ENCODE data around the gene DOC2A. TPM values are rescaled to one million over a fixed set of nuclear protein-coding genes. Genes with fewer than 3 reads are reported as not detected.

The DOC2A gene
- total and polyA plus RNA-seq, 2 of the 4 experiments (the other 2 are of a cell fraction): under 0.01 to 0.48 TPM

- intact Hi-C loops (cut with micrococcal nuclease): no loop called here
- Histone ChIP-seq H3K36me3 (ENCODE audit: control insufficient read depth, insufficient read depth, low read length) (peaks cover 80% of the 10 kb centered on the region), H3K18ac (ENCODE audit: low read depth, low read length) (no peak overlapping the region), H3K23ac (ENCODE audit: low read depth, low read length) (no peak overlapping the region), H3K4me1 (ENCODE audit: control insufficient read depth, insufficient read depth, low read length) (no peaks in the 10 kb centered on the region), H3K9me3 (ENCODE audit: control insufficient read depth, insufficient read depth, low read length) (no peaks in the 10 kb centered on the region), H3K14ac (replicated peaks; ENCODE audit: low read depth, low read length) (no peak overlapping the region), H4K8ac (ENCODE audit: low read depth in 2 of 2, low read length in 2 of 2) (no peak overlapping the region), H3K27me3 (ENCODE audit: control insufficient read depth, insufficient read depth, low read length) (no peaks in the 10 kb centered on the region), H4K91ac (ENCODE audit: insufficient read depth, low read depth, low read length) (no peak overlapping the region), H3K4me3 (ENCODE audit: insufficient read depth, low read depth, low read length) (no peak overlapping the region), H3K79me1 (ENCODE audit: low read depth in 1 of 2, low read length in 2 of 2) (peaks cover 5 to 11% of the 10 kb centered on the region in 2 experiments; a peak in 2 of 4 replicates), H3K9ac (ENCODE audit: low read depth, low read length) (no peak overlapping the region), H2AFZ (replicated peaks; ENCODE audit: low read length, poor library complexity) (no peak overlapping the region), H2BK15ac (ENCODE audit: low read depth, low read length) (no peak overlapping the region), H3K4me2 (ENCODE audit: low read depth, low read length) (no peak overlapping the region), H3K4ac (ENCODE audit: low read depth, low read length) (no peak overlapping the region), H2AK9ac (replicated peaks; ENCODE audit: low read depth, low read length, poor library complexity) (no peak overlapping the region), H3K27ac (ENCODE audit: insufficient read depth, low read length) (no peak overlapping the region), H3K56ac (ENCODE audit: extremely low read depth, insufficient read depth, low read length) (no peak overlapping the region), H4K20me1 (ENCODE audit: insufficient read depth, low read length) (no peaks in the 10 kb centered on the region; the same call in 1 of the 2 replicates), H2BK20ac (ENCODE audit: low read depth, low read length) (no peak overlapping the region), H2BK120ac (ENCODE audit: low read depth, low read length) (no peak overlapping the region), H2BK5ac (ENCODE audit: low read depth, low read length, poor library complexity, severe bottlenecking) (no peak overlapping the region), H2AK5ac (ENCODE audit: low read depth, low read length) (no peak overlapping the region), H3K9me1 (ENCODE audit: insufficient read depth, low read length) (no peaks in the 10 kb centered on the region), H4K5ac (ENCODE audit: low read depth, low read length) (no peak overlapping the region)
- POLR2A ChIA-PET (ENCODE audit: unreplicated experiment): interaction anchor here (0.6 kb wide), 1 partner anchor 10 kb away, joined by 5 read pairs; the partner anchor contains the start of gene HIRIP3
- TF ChIP-seq SMC3 (IDR thresholded peaks at IDR 0.05; ENCODE audit: low read depth, low read length) (no peak), MAFK (IDR thresholded peaks at IDR 0.05; ENCODE audit: low read depth, low read length) (no peak), CHD1 (IDR thresholded peaks at IDR 0.05; ENCODE audit: low read depth, low read length) (no peak), NFE2L2 (IDR thresholded peaks at IDR 0.05; ENCODE audit: low read depth, low read length) (no peak), BHLHE40 (IDR thresholded peaks at IDR 0.05; ENCODE audit: low read depth, low read length) (no peak), MXI1 (IDR thresholded peaks at IDR 0.05; ENCODE audit: borderline replicate concordance, low read depth, low read length) (no peak), RAD21 (IDR thresholded peaks at IDR 0.05; ENCODE audit: low read length) (no peak), FOS (IDR thresholded peaks at IDR 0.05; ENCODE audit: low read depth, low read length) (no peak), RCOR1 (IDR thresholded peaks at IDR 0.05; ENCODE audit: insufficient replicate concordance, low read length) (no peak), MAZ (IDR thresholded peaks at IDR 0.05; ENCODE audit: borderline replicate concordance, low read depth, low read length) (no peak), POLR2A (IDR thresholded peaks at IDR 0.05; ENCODE audit: low read depth, low read length) (no peak), CEBPB (IDR thresholded peaks at IDR 0.05; ENCODE audit: low read depth, low read length) (no peak), RFX5 (IDR thresholded peaks at IDR 0.05; ENCODE audit: low read depth, low read length) (no peak)
- TF ChIP-seq, protein P1, sequence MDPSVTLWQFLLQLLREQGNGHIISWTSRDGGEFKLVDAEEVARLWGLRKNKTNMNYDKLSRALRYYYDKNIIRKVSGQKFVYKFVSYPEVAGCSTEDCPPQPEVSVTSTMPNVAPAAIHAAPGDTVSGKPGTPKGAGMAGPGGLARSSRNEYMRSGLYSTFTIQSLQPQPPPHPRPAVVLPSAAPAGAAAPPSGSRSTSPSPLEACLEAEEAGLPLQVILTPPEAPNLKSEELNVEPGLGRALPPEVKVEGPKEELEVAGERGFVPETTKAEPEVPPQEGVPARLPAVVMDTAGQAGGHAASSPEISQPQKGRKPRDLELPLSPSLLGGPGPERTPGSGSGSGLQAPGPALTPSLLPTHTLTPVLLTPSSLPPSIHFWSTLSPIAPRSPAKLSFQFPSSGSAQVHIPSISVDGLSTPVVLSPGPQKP (IDR thresholded peaks at IDR 0.05; ENCODE audit: borderline replicate concordance, low read depth, low read length): no peak
- TF ChIP-seq, protein P2, sequence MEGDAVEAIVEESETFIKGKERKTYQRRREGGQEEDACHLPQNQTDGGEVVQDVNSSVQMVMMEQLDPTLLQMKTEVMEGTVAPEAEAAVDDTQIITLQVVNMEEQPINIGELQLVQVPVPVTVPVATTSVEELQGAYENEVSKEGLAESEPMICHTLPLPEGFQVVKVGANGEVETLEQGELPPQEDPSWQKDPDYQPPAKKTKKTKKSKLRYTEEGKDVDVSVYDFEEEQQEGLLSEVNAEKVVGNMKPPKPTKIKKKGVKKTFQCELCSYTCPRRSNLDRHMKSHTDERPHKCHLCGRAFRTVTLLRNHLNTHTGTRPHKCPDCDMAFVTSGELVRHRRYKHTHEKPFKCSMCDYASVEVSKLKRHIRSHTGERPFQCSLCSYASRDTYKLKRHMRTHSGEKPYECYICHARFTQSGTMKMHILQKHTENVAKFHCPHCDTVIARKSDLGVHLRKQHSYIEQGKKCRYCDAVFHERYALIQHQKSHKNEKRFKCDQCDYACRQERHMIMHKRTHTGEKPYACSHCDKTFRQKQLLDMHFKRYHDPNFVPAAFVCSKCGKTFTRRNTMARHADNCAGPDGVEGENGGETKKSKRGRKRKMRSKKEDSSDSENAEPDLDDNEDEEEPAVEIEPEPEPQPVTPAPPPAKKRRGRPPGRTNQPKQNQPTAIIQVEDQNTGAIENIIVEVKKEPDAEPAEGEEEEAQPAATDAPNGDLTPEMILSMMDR (conservative IDR thresholded peaks at IDR 0.05; ENCODE audit: low read depth, low read length): no peak
- TF ChIP-seq, protein P3, sequence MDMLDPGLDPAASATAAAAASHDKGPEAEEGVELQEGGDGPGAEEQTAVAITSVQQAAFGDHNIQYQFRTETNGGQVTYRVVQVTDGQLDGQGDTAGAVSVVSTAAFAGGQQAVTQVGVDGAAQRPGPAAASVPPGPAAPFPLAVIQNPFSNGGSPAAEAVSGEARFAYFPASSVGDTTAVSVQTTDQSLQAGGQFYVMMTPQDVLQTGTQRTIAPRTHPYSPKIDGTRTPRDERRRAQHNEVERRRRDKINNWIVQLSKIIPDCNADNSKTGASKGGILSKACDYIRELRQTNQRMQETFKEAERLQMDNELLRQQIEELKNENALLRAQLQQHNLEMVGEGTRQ (IDR thresholded peaks at IDR 0.05; ENCODE audit: low read depth, low read length): no peak
- CTCF ChIA-PET: interaction anchor here (1.3 kb wide), 1 partner anchor 12 kb away, joined by 3 read pairs; the partner anchor contains the start of gene TAOK2
- in situ Hi-C loops (cut with MboI; ENCODE audit: low sequenced_read_pairs): no loop called here
- DNase-seq (no peak), ATAC-seq (ENCODE audit: low read depth) (no peak)
- no TSS peak for BruUV-seq (replicated peaks)
- dilution Hi-C loops (cut with HindIII; ENCODE audit: low sequenced_read_pairs, unreplicated experiment): no loop called here
- WGBS, 2 experiments (ENCODE audit: extremely low coverage in 2 of 2, insufficient read length in 1 of 2): 94% methylated on average over 19 of the region's 28 CpGs; no CpG with 5 or more reads in 1 of the 2 experiments
Observed at GRCh38 chr16:29985271-29985811, 25.5 kb downstream of the DOC2A start.

All from IMR-90 (cell line).